Measurements from ENCODE around the gene CCDC88C.
"Not testable (repeated sequence)": the region's sequence is repeated elsewhere in the genome, so short reads cannot be mapped to it uniquely, and the experiment has no call there.

CCDC88C gene

GRCh38 chr14:91283666-91284065 is 134.0 kb downstream of the CCDC88C start:
- no peak for DNase-seq

- DNase-seq, result no peak
Observed at GRCh38 chr14:91282954-91283645, 134.5 kb downstream of the CCDC88C start.

GRCh38 chr14:91281346-91281745 is 136.3 kb downstream of the CCDC88C start:
- DNase-seq, result no peak

- no peak for DNase-seq
Observed at GRCh38 chr14:91280129-91280528, 137.5 kb downstream of the CCDC88C start.

- DNase-seq, result no peak
Observed at GRCh38 chr14:91279354-91279753, 138.3 kb downstream of the CCDC88C start.

- DNase-seq, result no peak
Observed at GRCh38 chr14:91278383-91278715, 139.3 kb downstream of the CCDC88C start.

GRCh38 chr14:91277546-91278382 is 139.9 kb downstream of the CCDC88C start:
- DNase-seq, result no peak

- no peak for DNase-seq
Observed at GRCh38 chr14:91274796-91275195, 142.8 kb downstream of the CCDC88C start.

- no peak for DNase-seq
Observed at GRCh38 chr14:91273885-91274273, 143.7 kb downstream of the CCDC88C start.

GRCh38 chr14:91273273-91273884 is 144.2 kb downstream of the CCDC88C start:
- no peak for DNase-seq

- no peak for DNase-seq
Observed at GRCh38 chr14:91272341-91273272, 145.0 kb downstream of the CCDC88C start.

GRCh38 chr14:91271639-91272038 is 146.0 kb downstream of the CCDC88C start:
- DNase-seq, result no peak

GRCh38 chr14:91270619-91271018 is 147.0 kb downstream of the CCDC88C start:
- DNase-seq, result no peak

- DNase-seq, result no peak
Observed at GRCh38 chr14:91270188-91270587, 147.4 kb downstream of the CCDC88C start.

- DNase-seq, result peak; percentile 67
Observed at GRCh38 chr14:91269076-91269991, 148.3 kb downstream of the CCDC88C start.

- DNase-seq, result no peak
Observed at GRCh38 chr14:91267965-91268437, 149.6 kb downstream of the CCDC88C start.

- not testable (repeated sequence) for DNase-seq
Observed at GRCh38 chr14:91266276-91266675, 151.3 kb downstream of the CCDC88C start.

GRCh38 chr14:91265404-91265803 is 152.2 kb downstream of the CCDC88C start:
- DNase-seq, result no peak

GRCh38 chr14:91264151-91265150 is 153.2 kb downstream of the CCDC88C start:
- DNase-seq, result peak; percentile 65

- no peak for DNase-seq
Observed at GRCh38 chr14:91263329-91263728, 154.3 kb downstream of the CCDC88C start.
